ENCODE results near the gene TDRKH. TPM values are rescaled to one million over a fixed set of nuclear protein-coding genes. Genes with fewer than 3 reads are reported as not detected.

Gene TDRKH
- total RNA-seq, 4 donors from 2014 or later = 1.2 to 5.0 (median 3.6) TPM

- Histone ChIP-seq H3K27me3 (no peaks in the 10 kb centered on the region), H3K4me3 (peak overlapping the region; percentile 73 to 93 (median 80)), H3K36me3 (peaks cover 0 to 27% (median 0%) of the 10 kb centered on the region in 3 donors), H3K27ac (peak overlapping the region; percentile 83 to 89 (median 86)), H3K9me3 (no peaks in the 10 kb centered on the region), H3K4me1 (peaks cover 0 to 8% (median 4%) of the 10 kb centered on the region in 4 donors)
- no peak for DNase-seq
- TF ChIP-seq CTCF (IDR thresholded peaks at IDR 0.05) = no peak
- TF ChIP-seq POLR2A (IDR thresholded peaks at IDR 0.05) = no peak
Measured at GRCh38 chr1:151763990-151764389, 26.3 kb downstream of the TDRKH start.

- peak within 1 kb of the TSS; percentile 83 to 89 (median 86) for H3K27ac ChIP-seq
- no peaks in the 10 kb centered on the region for H3K27me3 ChIP-seq
- H3K36me3 ChIP-seq = peaks cover 0 to 33% (median 0%) of the 10 kb centered on the region in 3 donors
- DNase-seq = peak; percentile 78 to 90 (median 87)
- peaks cover 0 to 8% (median 4%) of the 10 kb centered on the region in 4 donors for H3K4me1 ChIP-seq
- H3K9me3 ChIP-seq = no peaks in the 10 kb centered on the region
- peak in 1 of 2 donors; percentile 50 for TF ChIP-seq POLR2A (IDR thresholded peaks at IDR 0.05)
- TF ChIP-seq CTCF (IDR thresholded peaks at IDR 0.05) = peak in 1 of 6 experiments; percentile 10
- peak within 1 kb of the TSS; percentile 73 to 93 (median 80) for H3K4me3 ChIP-seq
Measured at GRCh38 chr1:151762941-151763921, 27.1 kb downstream of the TDRKH start, which contains the start of gene MRPL9. Gene MRPL9, minus strand, starts transcription at chr1:151763496. Its CDS starts 17 bp downstream, at chr1:151763479.

GRCh38 chr1:151760597-151761385 is 29.5 kb downstream of the TDRKH start:
- H3K36me3 ChIP-seq = peaks cover 0 to 36% (median 0%) of the 10 kb centered on the region in 3 donors

GRCh38 chr1:151759241-151759640 is 31.1 kb downstream of the TDRKH start:
- TF ChIP-seq POLR2A (IDR thresholded peaks at IDR 0.05) (no peak), CTCF (IDR thresholded peaks at IDR 0.05) (no peak)
- peaks cover 0 to 36% (median 0%) of the 10 kb centered on the region in 3 donors for H3K36me3 ChIP-seq
- peaks cover 0 to 6% (median 3%) of the 10 kb centered on the region in 4 donors for H3K4me1 ChIP-seq
- H3K9me3 ChIP-seq = no peaks in the 10 kb centered on the region
- DNase-seq = no peak
- no peak overlapping the region for H3K4me3 ChIP-seq
- no peaks in the 10 kb centered on the region for H3K27me3 ChIP-seq
- no peak overlapping the region for H3K27ac ChIP-seq

More at GRCh38 chr1:151760597-151761385, 29.5 kb downstream of the TDRKH start:
- no peaks in the 10 kb centered on the region for H3K9me3 ChIP-seq
- H3K27ac ChIP-seq = no peak overlapping the region
- peaks cover 0 to 8% (median 4%) of the 10 kb centered on the region in 4 donors for H3K4me1 ChIP-seq
- no peak for DNase-seq
- H3K4me3 ChIP-seq = no peak overlapping the region
- TF ChIP-seq POLR2A (IDR thresholded peaks at IDR 0.05) (no peak), CTCF (IDR thresholded peaks at IDR 0.05) (no peak)
- no peaks in the 10 kb centered on the region for H3K27me3 ChIP-seq

GRCh38 chr1:151756291-151756690 is 34.0 kb downstream of the TDRKH start:
- no peaks in the 10 kb centered on the region for H3K4me1 ChIP-seq
- H3K27ac ChIP-seq = no peak overlapping the region
- no peaks in the 10 kb centered on the region for H3K9me3 ChIP-seq
- no peak for TF ChIP-seq POLR2A (IDR thresholded peaks at IDR 0.05)
- TF ChIP-seq CTCF (IDR thresholded peaks at IDR 0.05) = no peak
- peaks cover 0 to 29% (median 0%) of the 10 kb centered on the region in 3 donors for H3K36me3 ChIP-seq
- no peak overlapping the region for H3K4me3 ChIP-seq
- no peak for DNase-seq
- no peaks in the 10 kb centered on the region for H3K27me3 ChIP-seq
